Activated gamma-delta T cell (primary cell): Measurements from ENCODE around the gene EXOSC3.
A peak's percentile ranks its signal among the peaks of the same experiment; 100 is the strongest.
"Not testable (repeated sequence)": the region's sequence is repeated elsewhere in the genome, so short reads cannot be mapped to it uniquely, and the experiment has no call there.

Experiments
- DNase-seq: peaks from one replicate; lab custom pipeline; 2025; lab: John Stamatoyannopoulos, UW

Gene EXOSC3

GRCh38 chr9:37775216-37775919, 9.5 kb downstream of the EXOSC3 start:
- no peak for DNase-seq

DNA sequence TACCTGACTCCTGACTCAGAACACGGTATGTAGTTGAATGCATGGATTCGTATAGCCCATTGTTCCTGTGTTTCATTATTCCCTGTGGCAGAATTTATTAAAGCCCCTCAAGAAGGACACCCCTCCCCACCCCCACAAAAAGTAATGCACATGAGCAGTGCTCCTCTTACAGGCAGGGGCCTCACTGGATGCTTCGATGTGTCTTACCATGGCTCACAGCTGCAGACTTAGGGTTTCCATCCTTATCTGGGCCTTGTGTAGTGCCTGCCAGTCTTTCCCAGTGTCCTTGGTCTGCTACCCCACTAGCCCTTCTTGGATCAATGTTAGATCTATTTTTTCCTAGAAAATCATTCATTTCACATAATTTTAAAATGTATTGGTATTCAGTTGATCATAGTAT, 14.9 kb downstream of the EXOSC3 start:
- DNase-seq, result no peak

- no peak for DNase-seq
Observed at GRCh38 chr9:37769306-37769705, 15.6 kb downstream of the EXOSC3 start.

DNA sequence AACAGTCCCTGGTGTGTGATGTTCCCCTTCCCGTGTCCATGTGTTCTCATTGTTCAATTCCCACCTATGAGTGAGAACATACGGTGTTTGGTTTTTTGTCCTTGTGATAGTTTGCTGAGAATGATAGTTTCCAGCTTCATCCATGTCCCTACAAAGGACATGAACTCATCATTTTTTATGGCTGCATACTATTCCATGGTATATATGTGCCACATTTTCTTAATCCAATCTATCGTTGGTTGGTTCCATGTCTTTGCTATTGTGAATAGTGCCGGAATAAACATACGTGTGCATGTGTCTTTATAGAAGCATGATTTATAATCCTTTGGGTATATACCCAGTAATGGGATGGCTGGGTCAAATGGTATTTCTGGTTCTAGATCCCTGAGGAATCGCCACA, 19.6 kb downstream of the EXOSC3 start:
- DNase-seq, result not testable (repeated sequence)

DNA sequence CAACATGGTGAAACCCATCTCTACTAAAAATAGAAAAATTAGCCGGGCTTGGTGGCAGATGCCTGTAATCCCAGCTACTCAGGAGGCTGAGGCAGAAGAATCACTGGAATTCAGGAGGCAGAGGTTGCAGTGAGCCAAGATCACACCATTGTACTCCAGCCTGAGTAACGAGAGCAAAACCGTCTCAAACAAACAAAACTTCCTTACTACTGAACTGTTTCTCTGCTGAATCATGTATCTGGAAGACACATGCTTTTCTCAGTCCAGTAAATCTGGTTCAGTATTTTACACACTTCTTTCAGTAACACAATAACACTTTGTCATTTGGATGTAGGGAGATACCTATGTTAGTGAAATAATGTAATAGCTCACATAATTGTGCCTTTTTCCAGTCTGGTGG, 23.4 kb downstream of the EXOSC3 start:
- DNase-seq, result no peak

GRCh38 chr9:37760416-37761161, 24.3 kb downstream of the EXOSC3 start:
- no peak for DNase-seq

DNA sequence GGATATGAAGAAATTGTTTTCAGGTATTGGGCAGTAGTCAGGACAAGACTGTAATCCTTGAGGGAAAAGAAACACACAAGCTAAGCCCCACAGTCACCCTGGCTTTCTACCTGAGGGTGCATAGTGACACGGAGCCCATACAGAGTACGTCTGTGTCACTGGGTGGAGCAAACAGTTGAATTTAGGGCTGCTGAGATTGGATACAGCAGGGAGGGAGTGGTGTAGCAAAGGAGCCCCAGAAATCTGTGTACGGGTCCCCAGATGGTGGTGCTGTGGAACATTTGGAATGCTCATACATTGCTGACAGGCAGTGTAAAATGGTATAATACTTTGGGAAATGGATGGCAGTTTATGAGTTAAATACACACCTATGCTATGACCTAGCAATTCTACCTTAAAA, 26.1 kb downstream of the EXOSC3 start:
- DNase-seq, result no peak

DNA sequence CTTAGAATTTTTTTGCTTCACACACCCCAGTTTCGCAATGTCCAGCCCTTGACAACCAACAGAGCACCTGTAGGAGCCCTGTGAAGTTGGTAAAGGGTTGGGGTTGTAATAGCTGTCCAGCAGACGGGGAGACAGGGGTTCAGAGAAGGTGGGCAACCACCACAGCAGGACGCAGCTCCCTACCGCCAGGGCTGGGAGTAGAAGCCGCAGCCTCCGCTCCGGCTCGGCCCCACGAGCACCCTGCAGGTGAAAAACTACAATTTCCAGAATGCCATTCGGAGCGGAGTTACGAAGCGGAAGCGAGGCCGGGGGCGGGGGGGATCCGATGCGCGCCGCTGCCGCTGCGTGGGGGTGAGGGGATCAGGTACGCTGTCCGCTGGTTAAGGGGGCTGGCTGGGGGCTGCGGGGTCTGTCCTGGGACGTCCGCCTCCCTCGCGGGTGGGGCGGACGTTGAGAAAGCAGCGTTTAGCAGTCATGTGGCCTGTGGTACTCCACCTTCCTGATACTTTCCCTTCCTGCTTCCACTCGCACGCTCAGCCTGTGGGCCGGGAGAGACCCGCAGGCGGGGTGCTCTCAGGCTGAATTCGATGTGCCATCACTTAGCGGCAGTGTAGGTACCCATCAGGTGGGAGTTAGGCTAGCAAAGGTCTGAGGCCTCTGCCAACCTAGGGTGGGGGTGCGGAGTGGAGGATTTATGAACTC, 31.2 kb downstream of the EXOSC3 start, which contains the start of gene TRMT10B:
TSS of gene TRMT10B (plus strand) at position 317 of the 702 bp plus-strand sequence. CDS start 8,127 bp downstream, outside the sequence.
- peak; percentile 48 for DNase-seq

DNA sequence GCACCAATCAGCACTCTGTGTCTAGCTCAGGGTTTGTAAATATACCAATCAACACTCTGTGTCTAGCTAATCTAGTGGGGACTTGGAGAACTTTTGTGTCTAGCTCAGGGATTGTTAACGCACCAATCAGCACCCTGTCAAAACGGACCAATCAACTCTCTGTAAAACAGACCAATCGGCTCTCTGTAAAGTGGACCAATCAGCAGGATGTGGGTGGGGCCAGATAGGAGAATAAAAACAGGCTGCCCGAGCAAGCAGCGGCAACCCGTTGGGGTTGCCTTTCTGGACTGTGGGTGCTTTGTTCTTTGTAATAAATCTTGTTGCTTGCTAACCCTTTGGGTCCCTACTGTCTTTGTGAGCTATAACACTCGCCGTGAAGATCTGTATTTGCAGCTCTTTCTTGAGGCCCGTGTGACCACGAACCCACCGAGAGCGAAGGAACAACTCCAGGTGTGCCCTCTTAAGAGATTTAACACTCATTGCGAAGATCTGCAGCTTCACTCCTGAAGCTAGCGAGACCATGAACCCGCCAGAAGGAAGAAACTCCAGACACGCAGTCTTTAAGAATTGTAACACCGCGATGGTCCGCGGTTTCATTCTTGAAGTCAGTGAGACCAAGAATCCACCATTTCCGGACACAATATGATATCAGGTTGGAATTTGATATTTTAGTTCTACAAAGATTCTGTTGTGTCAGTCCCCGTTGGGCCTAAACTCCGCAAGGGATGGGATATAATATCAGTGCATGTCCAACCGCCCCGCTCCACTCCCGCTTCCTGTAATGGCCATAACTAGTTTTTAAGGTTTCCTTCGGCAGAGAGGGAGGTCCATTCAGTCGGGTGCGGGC, 32.0 kb downstream of the EXOSC3 start:
- DNase-seq, result no peak

DNA sequence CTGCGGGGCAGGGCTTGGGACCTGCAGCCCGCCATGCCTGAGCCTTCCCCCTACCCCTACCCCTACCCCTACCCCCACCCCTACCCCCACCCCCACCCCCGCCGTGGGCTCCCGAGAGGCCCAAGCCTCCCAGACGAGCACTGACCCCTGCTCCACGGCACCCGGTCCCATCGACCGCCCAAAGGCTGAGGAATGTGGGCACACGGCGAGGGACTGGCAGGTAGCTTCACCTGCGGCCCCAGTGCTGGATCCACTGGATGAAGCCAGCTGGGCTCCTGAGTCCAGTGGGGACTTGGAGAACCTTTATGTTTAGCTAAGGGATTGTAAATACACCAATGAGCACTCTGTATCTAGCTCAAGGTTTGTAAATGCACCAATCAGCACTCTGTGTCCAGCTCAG, 32.8 kb downstream of the EXOSC3 start:
- DNase-seq, result not testable (repeated sequence)

DNA sequence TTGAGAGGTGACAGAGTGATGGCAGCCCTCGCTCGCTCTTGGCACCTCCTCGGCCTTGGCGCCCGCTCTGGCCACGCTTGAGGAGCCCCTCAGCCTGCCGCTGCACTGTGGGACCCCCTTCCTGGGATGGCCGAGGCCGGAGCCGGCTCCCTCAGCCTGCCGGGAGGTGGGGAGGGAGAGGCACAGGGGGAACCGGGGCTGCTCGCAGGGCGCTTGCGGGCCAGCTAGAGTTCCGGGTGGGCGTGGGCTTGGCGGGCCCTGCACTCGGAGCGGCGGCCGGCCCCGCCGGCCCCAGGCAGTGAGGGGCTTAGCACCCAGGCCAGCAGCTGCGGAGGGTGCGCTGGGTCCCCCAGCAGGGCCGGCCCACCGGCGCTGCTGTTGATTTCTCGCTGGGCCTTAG, 33.2 kb downstream of the EXOSC3 start:
- DNase-seq, result not testable (repeated sequence)

GRCh38 chr9:37751186-37751585, 33.7 kb downstream of the EXOSC3 start:
- DNase-seq, result no peak

DNA sequence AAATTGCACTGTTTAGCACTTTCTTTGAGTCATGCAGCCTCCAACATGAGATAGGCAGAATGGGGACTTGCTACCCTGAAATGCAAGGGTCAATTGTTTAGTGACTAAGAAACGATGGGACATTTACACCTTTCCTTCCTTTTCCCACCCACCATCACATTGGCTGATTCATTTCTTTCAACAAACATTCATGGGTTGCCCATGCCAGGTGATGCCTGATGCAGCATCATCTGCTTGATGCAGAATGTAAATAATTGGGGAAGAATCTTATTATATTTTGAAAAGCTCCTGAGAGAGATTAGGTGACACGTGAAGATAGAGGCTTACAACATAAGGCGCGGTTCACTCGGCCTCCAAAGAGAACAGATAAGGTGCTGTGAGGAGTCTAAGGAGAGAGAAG, 35.7 kb downstream of the EXOSC3 start:
- DNase-seq, result no peak

GRCh38 chr9:37747271-37747753, 37.6 kb downstream of the EXOSC3 start:
- DNase-seq, result no peak

DNA sequence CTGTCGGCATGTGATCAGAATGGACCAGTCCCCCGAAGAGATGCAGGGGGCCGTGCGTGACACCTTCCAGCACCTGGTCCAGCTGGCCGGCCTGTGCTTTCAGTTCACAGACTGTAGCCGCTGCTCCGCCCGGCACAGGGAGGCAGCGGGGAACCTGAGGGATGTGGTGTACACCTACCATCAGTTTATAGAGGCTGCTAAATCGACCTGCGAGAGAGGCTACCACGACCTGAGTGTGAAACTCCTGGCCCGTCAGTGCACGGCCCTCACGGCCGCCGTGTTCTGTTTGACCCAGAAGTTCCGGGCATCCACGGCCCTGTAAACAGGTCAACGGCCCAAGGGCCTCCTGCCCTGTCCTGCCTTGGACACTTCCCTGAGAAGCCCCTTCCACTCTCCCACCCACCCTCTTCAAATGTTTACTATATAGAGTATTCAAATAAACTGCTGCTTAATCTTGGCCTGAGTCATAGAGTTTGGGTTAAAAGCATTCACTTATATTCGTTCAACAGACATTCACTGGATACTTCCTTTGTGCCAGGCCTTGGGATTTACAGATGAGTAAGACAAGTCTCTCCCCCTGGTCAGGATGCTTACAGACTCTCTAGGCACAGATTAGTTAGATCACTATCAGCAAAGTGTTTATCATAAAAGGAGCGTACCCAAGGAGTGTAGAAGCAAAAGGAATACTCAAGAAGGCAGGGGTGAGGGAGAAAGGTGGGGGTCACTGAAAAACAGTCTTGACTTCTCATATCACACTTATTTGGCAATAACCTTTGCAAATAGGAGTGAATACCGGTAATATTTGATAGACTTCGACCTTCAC, 38.2 kb downstream of the EXOSC3 start:
- no peak for DNase-seq

DNA sequence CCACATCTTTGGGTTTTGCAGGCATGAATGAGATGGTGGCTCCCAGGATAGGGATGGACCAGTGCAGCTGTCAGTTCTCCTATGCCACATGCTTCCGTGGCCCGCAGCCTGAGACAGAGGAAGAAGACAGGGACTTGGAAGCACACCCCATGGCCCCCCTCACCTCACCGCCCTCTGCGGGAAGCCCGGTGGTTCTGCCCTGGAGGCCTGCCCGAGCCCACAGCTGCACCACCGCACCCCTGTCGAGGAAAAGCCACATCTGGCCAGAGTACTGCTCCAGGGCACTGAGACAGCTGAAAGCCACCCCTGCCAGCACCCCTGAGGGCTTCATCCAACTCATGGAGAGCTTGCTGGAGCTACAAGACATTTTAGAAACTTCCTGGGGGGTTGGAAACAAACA, 38.9 kb downstream of the EXOSC3 start:
- no peak for DNase-seq

GRCh38 chr9:37740631-37741328, 44.1 kb downstream of the EXOSC3 start:
- no peak for DNase-seq

- no peak for DNase-seq
Observed at GRCh38 chr9:37740128-37740527, 44.7 kb downstream of the EXOSC3 start.

DNA sequence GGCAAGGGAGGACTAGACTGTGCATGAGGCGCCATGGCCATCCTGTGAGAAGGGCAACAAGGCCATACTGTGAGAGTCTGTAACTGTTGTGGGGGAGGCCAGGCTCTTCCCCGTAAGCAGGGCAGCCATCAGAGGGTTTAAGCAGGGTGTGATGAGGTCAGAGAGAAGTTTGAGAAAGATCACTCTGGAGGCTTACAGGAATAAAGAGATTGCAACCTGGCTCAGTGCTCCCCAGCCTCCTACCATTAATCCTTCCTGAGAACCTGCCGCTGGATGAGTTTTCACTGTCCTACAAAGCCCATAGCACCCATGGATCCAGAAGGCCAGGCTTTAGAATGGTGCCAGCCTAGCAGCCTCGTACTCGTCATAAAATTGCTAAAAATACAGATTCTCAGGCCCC, 45.6 kb downstream of the EXOSC3 start:
- DNase-seq, result no peak

- no peak for DNase-seq
Observed at GRCh38 chr9:37732952-37733351, 51.9 kb downstream of the EXOSC3 start.
